ENCODE data around the gene SMIM45.
A peak's percentile ranks its signal among the peaks of the same experiment; 100 is the strongest.
"Not testable (repeated sequence)": the region's sequence is repeated elsewhere in the genome, so short reads cannot be mapped to it uniquely, and the experiment has no call there.

SMIM45 gene

GRCh38 chr22:41934284-41935014, 17.5 kb upstream of the SMIM45 start:
- DNase-seq (ENCODE audit: low spot score), result no peak

- DNase-seq (ENCODE audit: low spot score), result no peak
Observed at GRCh38 chr22:41935015-41935351, 17.0 kb upstream of the SMIM45 start.

DNA sequence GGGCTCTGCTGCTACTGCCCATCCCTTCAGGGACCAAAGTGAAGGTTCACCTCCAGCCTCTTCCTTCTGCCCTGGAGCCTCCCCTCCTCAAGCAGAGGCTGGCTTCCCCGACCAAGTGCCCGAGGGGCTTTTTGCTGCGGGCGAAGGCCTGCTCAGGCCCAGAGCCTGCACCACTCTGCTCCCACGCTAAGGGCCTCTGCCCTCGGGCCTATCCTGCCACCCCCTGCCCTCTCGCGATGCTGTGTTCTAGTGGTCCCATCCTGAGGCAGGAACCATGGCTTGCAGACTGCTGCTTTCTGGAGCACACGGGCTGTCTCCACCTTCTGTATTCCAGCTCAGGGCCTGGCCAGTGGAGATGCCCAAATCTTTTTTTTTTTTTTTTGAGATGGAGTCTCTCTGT, 16.4 kb upstream of the SMIM45 start:
- no peak for DNase-seq (ENCODE audit: low spot score)

DNA sequence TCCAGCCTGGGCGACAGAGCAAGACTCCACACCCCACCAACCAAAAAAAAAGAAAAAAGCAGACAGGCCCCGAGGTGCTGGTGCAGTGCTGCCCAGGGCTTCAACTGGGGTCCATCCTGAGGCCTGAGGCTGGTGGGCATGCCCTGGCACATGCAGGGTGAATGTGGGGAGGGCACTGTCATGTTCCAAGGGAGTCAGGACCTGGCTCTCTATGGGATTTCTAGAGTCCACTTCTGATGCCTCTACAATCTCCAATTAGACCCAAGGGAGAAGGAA, 15.1 kb upstream of the SMIM45 start:
- no peak for DNase-seq (ENCODE audit: low spot score)

DNA sequence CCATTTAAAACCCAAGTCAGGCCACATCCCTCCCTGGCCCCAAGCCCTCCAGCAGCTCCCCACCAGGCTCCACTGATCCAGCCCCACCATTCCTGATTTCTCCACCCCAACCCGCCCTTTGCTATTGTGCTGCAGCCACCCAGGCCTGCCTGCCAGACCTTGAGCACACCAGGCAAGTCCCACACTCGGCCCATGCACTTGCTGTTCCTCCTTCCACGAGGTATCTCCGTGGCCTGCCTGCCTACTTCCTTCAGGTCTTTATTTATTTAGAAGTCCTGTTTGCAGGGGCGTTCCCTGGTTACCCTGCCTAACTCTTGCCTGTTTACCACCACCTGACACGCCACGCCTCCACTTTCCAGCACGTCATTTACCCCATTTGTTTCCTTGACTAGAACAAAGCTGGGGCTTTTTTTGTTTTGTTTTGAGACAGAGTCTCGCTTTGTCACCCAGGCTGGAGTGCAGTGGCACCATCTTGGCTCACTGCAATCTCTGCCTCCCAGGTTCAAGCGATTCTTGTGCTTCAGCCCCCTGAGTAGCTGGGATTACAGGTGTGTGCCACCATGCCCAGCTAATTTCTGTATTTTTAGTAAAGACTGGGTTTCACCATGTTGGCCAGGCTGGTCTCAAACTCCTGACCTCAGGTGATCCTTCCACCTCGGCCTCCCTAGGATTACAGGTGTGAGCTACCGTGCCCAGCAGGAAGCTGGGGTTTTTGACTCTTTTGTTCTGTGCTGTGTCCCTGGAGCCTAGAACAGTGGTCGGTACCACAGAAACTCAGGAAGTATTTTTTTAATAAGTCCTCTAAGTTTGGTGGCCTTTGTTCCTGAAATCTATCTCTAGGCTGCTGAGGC, 11.7 kb upstream of the SMIM45 start:
- DNase-seq (ENCODE audit: low spot score), result no peak

DNA sequence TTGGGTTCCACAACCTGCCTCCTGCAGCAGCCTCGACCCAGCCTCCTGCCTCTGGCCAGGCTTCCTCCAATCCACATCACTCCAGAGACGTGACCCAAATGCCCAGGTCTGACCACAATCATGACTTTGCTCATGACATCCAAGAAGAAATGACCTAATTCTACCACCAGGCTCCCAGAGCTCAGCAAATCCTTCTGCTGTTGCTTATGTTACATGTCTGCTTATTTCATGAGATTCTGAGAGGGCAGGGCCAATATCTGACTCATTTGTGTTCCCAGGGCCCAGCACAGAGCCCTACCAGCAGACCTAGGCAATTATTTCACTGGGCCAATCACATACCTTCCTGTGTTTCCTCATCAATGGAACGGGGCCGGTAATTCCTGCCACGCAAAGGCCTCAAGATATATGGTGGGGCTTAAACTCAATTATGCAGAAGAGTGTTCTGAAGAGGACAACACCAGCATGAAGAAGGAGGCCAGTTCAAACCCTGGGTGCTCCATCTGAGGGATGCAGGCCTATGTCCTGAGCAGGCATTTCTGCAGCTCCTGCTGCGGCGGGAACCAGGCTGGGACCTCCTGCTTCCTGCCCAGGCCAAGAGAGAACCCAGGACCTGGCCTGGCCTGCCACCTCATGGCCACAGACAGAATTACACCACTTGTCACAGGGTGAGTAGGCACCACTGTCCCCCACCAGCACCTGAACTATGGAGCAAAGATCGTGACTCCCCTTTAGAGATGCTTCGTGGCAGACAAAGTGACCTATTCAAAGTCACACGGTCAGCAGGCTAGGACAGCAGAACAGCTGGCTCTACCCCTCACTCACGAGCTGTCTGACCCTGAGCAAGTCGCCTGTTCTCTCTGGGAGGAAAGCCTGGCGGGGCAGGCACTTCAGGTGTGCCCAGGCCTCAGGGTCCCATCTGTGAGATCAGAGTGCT, 10.9 kb upstream of the SMIM45 start:
- DNase-seq (ENCODE audit: low spot score), result peak; percentile 78

DNA sequence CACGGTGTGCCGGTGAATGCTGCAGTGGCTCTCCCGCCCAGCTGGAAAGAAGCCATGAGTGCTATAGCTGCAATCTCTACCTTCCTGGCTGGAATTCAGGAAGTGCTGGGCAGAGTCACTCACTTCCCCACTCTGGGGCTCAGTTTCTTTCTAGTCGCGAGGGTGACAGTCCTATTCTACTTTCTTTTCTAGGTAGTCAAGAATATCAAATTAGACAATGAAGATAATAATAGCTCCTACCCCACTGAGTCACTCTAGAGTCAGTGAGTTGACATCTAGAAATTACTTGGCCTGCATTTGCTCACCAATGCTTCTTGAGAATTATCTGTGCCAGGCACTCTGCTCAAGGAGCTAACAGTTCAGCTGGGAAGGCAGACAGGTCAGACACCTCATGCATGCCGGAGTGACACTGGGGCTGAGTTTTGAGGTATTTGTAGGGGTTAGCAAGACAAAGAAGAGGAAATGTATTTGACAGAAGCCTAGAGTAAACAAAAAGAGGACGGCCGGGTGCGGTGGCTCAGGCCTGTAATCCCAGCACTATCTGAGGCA, 8.2 kb upstream of the SMIM45 start:
- DNase-seq (ENCODE audit: low spot score), result no peak

DNA sequence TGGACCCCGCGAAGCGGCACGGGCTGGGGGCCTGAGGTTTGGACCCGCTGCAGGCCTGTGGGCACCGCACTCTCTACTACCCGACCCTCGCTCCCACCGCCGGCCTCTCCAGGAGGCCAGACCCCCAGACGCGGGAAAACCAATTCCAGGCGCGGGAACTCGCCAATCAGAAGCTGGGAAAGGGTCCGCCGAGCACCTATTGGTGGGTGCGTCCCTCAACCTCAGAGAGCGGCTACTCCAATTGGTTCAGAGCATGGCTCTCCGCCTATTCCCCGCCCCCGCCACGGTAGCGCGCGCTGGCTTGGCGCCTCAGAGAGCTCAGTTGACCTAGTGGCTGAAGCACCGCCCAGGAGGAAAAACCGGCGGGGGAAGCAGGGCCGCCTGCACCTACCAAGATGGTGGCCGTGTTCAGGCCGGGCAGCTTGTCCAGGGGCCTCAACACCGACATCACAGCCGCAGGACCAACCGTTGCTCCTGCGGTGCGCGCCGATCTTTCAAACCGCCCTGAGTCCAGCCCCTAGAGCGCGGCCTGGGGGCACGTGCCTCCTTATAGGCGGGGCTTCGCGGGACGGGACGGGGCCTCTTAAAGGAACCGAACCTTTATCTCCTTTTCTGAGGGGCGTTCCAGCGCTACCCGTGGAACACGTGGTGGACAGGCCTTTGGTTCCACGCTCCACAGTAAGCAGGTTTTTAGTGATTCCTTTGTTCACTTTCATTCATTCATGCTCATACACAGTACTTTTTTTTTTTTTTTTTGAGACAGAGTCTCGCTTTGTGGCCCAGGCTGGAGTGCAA, 5.1 kb upstream of the SMIM45 start, which contains the start of gene CENPM:
Gene CENPM (minus strand): TSS at position 524 of the 795 bp plus-strand sequence. CDS start 76 bp downstream, at position 448.
- peak; percentile 91 for DNase-seq (ENCODE audit: low spot score)

GRCh38 chr22:41947424-41948080, 4.4 kb upstream of the SMIM45 start:
- no peak for DNase-seq (ENCODE audit: low spot score)

DNA sequence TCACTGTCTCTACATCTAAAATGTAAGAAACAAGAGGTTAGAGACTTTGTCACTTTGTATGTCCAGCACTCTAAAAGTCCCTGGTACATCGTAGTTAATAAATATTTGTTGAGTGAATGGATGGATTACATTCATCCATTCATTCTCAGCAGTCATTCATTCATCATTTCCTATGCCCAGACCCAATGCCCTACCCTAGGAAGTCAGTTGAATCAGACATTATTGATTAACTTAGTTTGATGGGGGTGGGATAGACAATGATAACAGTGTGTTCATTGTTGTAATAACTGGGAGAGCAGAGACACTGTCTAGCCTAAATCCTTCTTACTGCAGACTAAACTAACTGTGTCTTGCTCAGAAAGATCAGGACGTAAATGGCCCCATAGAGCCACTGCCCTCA, 3.8 kb upstream of the SMIM45 start:
- DNase-seq (ENCODE audit: low spot score), result no peak

GRCh38 chr22:41948928-41949296, 3.0 kb upstream of the SMIM45 start:
- DNase-seq (ENCODE audit: low spot score), result not testable (repeated sequence)

DNA sequence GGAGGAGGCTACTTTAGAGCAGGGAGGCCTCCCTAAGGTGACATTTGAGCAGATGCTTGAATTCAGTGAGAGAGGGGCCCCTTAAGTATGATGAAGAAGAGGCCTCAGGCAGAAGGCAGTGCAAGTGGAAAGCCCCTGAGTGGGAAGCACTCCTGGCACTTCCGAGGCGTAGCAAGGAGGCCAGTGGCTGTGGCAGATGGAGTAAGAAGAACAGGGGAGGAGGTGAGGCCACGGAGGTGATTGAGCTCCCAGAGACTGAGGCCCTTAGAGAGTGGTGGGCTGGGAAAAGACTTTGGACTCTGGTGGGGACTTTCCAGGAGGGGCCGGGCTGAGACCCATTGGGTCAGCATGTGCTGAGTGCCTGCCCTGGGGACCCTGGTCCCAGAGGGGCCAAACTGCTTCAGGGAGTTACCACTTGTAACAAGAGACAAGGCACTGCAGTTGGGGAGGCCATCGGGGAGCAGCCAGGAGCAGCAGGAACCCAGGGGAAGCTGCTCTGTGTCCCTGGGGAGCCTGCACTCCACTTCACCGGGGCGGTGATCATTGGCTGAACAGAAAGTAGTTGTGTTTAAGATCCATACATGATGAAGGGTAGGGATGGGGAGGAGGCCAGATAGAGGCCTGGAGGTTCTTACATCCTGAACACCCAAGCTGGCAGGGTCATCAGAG, 2.5 kb upstream of the SMIM45 start:
- no peak for DNase-seq (ENCODE audit: low spot score)

- no peak for DNase-seq (ENCODE audit: low spot score)
Observed at GRCh38 chr22:41952713-41953112, 763 bp downstream of the SMIM45 start.

DNA sequence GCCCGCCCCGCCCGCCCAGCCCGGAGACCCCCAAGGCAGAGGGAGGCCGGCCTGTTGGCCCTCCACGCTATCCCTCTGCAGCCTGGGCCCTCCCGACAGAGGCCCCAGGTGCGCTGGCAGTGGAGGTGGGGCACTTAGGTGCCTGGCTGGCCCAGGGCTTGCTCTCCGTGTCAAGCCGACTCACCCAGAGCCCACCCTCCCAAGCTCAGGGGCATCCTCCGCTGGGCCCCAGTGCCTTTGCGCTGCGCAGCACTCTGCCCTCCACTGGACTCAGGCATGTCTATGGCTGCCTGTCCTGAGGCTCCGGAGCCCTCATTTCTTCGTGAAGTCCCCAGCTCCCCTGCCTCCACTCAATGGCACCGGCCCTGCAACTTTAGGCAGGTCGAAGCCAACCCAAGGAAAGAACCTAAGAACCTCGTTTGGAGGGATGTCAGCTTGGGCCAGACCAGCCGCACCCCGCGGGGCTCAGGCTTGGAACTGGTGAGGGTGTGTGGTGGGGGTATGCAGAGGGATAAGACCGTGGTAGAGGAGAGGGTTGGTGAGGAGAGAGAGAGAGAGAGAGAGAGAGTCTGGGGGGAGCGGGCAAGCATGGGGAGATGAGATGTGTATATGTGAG, 6.1 kb downstream of the SMIM45 start:
- DNase-seq (ENCODE audit: low spot score), result no peak

- no peak for DNase-seq (ENCODE audit: low spot score)
Observed at GRCh38 chr22:41963453-41964111, 11.6 kb downstream of the SMIM45 start.

GRCh38 chr22:41964112-41964491, 12.2 kb downstream of the SMIM45 start:
- no peak for DNase-seq (ENCODE audit: low spot score)

DNA sequence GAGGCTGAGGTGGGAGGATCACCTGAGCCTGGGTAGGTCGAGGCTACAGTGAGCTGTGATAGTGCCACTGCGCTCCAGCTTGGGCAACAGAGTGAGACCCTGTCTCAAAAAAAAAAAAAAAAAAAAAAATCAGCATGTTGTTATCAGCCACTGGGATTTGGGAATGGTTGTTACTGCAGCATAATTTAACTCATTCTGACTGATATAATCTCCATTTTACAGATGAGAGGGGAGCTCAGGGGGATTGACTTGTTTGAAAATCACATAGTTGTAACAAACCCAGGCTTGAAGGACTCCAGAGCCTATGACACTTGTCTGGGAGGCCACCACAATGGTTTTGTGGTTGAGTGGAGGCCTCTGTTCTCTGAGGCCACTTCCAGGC, 14.3 kb downstream of the SMIM45 start:
- no peak for DNase-seq (ENCODE audit: low spot score)

- DNase-seq (ENCODE audit: low spot score), result peak; percentile 68
Observed at GRCh38 chr22:41966607-41967240, 14.8 kb downstream of the SMIM45 start.

DNA sequence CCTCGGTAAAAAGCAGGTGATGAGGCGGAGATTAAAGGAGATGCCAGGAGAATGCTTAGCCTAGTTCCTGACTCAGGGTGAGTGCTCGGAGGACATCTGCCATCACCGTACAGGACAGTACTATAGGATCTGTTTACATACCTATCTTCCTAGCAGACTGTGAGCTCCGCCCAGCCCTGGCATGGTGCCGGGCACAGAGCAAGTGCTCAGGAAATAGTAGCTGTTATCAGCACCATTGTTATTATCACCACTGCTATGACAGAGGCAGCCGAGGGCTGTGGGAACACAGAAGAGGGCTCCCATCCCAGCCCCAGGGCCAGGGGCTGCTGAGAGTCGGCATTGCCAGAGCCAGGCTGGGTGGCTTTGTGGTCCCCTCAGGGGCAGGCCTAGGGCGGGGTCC, 16.7 kb downstream of the SMIM45 start:
- DNase-seq (ENCODE audit: low spot score), result peak; percentile 69

Data from hematopoietic multipotent progenitor cell treated with erythropoietin and hydrocortisone succinate and interleukin-3 and kit ligand, for 15 days (in vitro differentiated cells).